ACHN (cell line): ENCODE measurements around the gene CTNNA2.

ENCODE experiments used
- DNase-seq: peaks from one replicate; pipeline ENCODE4 v3.0.0-alpha.2; 2015
- in situ Hi-C: cut with HindIII; loops from 2 replicates; pipeline ENCODE4 v1.10.0; 2017; ENCODE audit warnings: low sequenced_read_pairs, low pct_ligation_motif_present, low pct_unique_long_range_greater_than_20kb

CTNNA2 gene

DNA sequence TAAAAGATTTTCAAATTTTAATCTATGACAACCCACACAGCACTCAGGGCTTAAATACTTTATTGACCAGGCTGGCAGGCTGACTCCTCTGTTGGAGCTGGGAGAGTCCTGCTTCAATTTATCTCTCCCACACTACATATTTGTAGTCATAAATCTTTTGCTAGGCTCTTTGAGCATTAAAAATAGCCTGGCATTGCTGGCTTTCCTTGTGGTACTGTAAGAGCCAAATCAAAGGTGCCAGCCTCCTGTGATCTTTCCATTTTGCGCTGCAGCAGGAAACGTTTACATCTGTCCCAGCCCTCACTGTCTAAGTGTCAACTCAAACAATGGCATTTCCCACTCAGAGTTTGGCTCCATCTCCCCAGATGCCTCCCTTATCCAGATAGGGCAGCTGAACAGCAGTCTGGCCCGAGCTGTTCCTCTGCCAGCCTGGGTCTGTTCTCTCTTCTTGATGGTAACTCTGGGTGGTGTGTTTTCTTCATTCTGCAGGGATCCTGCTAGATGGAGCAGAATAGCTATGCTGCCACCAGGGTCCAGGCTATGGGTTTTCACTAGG, 729.6 kb downstream of the CTNNA2 start:
- in situ Hi-C loops, result no loop called here
- DNase-seq, result no peak

DNA sequence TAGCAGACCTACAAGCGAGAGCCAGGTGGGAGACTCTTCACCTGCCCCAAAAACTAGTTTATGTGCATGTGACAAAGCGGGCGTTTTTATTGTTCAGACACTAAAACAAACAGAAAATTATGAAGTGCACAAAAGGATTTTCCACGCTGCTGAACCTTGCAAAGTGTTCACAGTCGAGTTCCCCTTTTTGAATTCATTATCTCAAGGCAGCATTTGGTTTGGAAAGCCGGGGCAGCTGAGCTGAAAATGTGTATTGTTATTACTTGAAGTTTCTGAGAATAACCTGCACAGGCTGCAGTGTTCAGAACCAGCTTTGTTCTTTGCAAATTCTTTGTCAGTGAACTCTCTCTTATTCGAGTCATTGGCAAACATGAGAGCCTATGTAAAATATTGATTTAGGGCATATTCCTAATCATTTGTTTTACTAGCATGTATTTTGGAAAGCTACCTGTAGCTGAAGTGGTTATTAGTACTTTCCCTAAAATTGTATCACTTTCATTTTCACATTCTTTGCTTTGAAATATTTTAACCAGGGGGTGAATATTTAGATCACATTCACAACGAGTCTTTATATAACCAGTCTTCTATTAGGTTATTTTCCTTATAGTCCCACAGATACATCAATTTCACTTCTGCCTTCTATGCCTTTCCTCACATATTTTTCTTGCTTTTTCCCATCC, 732.2 kb downstream of the CTNNA2 start:
- no peak for DNase-seq
- in situ Hi-C loops, result no loop called here

DNA sequence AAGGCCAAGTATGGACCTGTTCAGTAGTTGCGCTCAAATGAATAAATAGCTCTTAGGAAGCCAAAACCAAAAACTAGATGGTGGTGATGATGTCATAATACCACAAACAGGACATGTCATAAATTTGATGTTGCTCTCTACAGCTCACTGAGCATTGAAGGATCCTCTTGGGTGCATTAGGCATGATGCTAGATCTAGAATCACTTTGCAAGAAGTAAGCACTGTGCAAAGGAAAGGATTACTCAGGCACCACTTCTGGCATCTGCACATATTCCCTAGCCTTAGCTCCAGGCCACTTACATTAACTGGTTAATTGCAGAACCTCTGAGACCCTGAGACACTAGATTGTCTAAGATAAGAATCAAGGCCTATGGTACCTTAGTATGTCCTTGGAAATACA, 733.7 kb downstream of the CTNNA2 start:
- no peak for DNase-seq
- in situ Hi-C loops, result no loop called here

DNA sequence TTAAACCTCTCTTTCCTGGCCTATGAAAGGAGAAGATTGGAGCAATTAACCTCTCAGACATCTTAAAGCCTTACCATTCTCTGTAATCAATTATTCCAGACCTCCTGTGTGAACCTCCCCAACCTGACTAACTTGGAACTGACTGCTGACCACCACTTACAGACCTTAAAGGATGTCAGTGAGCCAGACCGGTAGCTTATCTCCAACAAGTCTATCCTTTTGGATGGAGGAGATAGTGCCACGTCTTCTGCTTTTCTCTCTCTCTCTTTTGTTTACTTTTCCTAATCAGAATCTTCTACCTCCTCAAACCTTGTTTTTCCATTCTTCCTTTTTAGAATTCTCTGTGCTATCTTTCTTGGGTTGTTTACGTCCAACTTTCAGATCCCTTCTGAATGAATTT, 734.5 kb downstream of the CTNNA2 start:
- no peak for DNase-seq
- in situ Hi-C loops, result no loop called here

DNA sequence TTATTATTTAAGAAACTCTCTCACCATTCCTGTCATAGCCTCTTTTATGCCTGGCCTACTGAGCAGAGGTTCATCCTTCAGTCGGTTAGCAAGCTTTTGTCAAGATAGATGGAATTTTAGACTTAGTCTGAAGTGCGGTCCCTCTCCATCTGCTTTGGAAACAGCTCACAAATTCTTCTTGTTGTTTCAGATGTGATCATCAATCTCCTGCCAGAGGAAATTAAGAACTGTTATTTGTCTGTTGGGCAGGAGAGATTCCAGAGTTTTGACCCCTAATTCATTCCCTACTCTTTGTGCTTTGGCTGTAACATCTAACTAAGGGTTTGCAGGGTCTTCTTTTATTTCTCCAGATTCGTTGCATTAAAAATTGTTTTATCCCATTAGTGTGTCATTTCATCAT, 735.3 kb downstream of the CTNNA2 start:
- DNase-seq, result no peak
- in situ Hi-C loops, result no loop called here

DNA sequence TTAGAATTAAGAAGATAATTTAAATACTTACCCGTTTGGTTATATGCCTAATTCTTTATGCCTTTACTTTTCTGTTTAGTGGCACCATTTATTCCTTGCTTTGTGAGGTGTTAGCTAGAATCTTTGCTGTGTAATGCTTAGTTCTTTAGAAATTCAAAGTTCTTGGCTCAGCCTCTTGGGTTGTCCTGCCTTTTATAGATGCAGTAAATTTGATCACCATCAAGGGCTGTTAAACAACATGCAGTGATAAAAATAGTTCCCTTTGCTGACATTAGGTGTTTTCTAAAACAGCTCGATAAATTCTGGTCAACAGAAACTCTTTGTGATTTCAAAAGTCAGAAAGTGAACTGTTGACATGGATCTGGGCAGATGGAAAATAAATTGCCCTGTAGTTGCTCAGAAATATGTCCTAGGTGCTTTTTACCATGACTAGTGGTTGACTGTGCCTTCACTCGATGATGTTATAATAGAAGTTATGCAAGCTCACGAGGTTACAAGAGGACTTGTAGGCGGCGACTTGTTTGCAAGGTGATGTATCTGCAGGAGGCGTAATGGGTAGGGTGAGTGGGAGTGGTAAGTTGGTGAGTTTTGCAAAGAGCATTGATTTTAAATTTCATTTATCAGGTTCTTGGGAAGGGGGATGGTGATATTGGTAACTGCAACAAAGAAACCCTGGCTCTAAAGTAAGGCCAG, 739.6 kb downstream of the CTNNA2 start:
- DNase-seq, result no peak
- in situ Hi-C loops, result no loop called here

DNA sequence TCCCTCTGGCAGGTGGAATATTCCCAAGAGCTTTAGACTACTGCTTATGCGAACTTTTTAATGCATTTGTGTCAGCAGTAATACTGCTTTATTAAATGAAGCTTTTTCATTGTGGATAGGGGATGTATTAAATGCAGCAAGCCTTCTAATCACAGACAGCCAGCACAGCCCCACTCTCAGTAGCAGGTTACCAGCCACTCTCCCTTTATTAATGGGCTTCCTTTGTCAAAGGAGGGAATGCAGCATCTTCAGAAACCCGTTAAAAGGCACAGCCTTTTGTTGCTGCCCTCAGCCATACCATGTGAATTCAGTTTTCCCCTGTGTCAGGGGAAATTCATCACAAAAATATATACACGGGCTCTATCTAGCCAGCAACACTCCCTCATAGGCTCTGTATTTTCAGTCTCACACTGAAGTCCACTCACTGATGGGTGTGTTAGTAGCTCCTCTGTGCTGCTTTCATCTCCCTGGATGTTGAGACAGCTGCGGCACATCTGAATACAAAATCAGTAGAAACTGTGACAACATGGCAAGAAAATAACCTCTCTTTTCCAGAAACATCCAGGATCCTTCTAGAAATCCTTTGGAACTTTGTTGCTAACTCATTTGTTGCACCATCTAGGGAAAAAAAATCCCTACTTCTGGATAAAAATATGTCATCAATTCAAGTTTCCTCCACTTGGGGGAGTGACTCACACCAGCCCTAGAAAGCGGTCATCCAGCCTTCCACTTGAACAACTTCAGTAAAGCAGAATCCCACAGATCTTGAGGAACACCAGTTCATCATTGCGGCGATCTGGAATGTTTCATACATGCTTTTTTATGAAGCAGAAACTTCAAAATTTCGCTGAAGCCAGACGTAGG, 743.3 kb downstream of the CTNNA2 start:
- peak; percentile 36 for DNase-seq
- in situ Hi-C loops, result no loop called here

DNA sequence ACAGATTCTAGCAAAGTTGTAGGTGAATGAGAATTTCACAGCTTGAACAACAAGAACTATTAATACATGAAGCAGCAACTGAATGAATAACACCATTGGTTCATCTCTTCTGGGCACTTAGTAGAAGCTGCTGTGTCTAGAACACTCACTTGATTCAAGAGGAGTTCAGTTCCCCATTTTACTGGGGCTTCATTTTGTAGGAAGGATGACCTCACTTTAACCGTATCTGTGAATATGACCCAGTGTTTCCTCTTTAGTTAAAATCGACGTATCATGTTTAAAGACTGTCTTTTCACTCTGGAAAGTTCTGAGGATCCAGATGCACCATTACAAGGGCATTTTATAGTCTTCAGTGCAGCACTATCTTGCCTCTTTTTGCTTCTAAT, 743.9 kb downstream of the CTNNA2 start:
- no peak for DNase-seq
- in situ Hi-C loops, result no loop called here

DNA sequence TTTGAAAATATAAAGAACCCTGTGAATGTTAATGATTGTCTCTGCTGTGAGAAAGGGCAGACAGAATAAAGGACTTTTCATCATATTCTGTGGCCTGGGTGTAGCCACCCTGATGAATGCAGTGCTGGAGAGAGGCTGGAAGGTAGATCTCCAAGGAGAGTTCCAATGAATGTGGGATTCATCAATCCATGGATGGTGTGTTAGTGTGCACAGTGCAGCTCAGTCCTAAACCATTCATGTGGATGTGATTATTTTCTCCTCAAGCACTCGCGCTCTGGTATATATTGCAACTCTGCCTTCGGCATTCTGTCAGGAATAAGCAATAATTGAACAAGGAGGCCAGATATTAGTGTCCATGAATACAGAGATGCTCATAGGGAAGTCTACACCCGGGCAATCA, 744.6 kb downstream of the CTNNA2 start:
- no peak for DNase-seq
- in situ Hi-C loops, result no loop called here

DNA sequence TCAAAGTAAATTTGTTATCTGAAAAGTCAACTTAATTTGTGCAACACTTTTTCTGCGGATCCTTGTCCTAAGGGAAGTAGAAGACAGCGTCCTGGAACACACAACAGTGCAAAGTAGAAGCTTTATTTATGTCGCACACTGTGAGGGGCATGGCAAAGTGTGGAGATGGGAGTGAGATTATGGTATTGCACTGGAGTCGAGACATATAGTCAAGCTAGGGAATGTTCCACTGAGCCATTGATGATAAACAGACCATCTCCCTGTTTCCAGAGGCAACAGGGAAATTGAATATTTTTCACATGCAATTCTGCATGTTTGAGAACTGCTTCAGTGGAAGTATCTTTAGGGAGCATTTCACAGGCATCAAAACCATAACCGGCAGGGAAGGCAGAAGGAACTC, 745.5 kb downstream of the CTNNA2 start:
- no peak for DNase-seq
- in situ Hi-C loops, result no loop called here

DNA sequence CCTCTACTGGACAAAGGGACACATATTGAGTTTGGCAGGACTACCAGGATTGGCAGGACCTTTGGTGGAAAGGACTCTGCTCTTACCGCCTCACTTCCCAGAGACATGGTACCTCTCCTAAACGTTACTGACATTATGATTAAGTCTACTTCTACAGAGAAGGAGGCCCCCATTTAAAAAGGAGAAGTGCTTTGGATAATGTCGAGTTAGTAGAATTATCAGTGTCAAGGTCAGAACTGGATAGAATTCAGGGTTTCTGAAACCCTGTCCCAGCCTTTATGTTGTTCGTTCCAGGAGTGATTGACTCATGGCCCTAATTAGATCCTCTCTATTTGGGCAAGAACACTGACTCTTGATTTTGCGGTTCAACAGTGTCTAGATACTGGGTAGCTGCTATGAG, 745.9 kb downstream of the CTNNA2 start:
- in situ Hi-C loops, result no loop called here
- DNase-seq, result no peak

DNA sequence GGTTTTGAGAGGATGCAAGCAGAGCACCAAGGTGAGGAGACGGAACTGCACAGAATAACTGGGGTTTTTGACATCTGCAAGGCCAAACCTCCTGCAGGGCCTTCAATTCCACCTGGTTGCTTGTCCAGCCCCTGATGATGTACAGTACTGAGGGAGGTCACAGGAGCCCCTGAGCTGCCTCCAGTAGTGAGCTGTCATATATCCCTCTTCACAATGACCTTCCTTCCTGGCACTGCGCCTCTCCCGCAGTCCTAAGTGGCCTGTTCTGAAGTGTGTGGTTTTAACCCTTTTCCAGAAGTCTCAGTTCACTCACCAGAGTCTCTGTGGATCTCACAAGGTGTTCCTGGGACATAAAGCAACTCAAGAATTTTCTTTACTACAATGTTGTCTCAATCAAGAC, 746.4 kb downstream of the CTNNA2 start:
- in situ Hi-C loops, result no loop called here
- no peak for DNase-seq

DNA sequence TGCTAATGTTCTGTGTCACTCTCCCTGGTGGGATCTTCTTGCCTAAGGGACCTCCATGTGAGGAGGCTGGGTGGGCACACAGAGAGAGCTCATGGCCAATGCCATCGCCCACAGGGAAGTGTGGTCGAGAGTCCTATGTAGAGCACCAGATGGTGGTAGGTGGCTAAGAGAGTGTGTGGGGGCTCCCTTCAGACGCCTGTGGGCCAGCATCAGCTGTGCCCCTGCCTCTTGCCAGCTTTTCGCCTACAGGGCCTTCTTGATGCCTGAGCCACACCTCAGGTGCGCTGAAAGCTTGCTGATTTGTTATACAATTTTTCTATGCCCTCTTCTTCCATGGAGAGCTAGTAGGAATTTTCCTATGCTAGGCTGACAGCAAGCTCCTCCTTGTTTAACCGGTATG, 753.4 kb downstream of the CTNNA2 start:
- in situ Hi-C loops, result no loop called here
- no peak for DNase-seq

DNA sequence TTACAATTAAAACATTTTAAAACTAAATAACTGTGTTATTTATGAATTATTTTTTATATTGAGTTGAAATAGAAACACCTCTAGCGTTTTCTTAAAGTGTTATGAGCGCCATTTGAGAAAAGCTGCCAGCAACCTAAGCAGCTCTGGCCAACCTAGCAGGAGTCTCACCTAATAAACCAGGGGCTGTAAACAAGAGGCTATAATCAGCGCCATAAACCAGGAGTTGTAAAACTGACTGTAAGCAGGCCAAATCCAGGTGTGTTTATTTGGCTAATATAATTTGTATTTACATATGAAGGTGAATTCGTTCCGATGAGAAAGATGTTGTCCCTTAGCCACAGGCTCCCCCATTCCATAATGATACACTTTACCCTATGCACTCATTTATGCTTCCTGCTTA, 757.0 kb downstream of the CTNNA2 start:
- in situ Hi-C loops, result no loop called here
- no peak for DNase-seq

DNA sequence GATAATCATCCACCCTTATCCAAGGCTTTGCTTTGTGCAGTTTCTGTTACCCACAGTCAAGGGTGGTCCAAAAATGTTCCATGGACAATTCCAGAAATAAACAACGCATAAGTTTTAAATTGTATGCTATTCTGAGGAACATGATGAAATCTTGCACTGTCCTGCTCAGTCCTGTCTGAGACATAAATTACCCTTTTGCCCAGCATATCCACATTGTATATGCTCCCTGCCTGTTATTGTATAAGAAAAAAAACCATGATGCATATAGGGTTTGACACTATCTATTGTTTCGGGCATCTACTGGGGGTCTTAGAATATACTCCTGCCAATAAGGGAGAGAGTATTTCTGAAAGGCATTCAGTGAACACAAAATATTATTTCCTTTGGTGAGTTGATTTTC, 767.7 kb downstream of the CTNNA2 start:
- in situ Hi-C loops, result no loop called here
- DNase-seq, result no peak

DNA sequence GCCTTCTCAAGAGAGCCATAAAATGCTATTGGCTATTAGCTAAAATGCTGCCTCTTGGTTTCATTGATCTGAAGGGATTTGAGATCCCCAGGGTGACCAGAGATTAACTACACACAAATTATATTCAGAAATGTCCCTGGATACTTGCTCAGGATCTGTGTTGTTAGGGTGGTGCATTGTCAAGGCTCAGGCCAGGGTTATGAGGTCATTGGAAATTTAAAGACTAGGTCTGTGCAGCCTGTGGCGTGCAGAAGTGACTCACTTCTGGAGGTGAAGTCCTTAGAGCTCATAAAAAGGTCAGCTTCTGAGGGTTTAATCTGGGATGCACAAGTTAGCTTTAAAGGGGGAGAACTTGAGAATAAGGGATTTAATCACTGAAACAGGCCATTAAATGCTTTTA, 768.2 kb downstream of the CTNNA2 start:
- no peak for DNase-seq
- in situ Hi-C loops, result no loop called here

DNA sequence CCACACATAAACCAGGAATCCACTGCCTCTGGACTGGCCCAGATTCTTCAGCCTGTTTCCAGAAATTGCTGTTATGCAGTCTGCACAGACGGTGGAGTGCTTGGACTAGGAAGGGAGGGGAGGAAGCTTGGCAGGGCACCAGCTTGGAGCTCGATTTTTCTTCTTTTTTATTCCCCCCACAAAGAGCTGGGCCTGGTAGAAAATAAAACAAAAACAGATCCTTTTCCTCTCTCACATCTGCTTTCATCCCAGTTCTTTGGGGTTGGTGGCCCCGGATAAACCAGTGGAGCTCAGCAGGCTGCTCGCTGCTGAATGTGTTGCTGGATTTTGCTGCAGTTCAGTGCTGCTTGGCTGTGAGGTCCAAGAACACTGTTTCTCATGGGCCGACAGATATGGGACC, 775.7 kb downstream of the CTNNA2 start:
- in situ Hi-C loops, result no loop called here
- DNase-seq, result no peak

DNA sequence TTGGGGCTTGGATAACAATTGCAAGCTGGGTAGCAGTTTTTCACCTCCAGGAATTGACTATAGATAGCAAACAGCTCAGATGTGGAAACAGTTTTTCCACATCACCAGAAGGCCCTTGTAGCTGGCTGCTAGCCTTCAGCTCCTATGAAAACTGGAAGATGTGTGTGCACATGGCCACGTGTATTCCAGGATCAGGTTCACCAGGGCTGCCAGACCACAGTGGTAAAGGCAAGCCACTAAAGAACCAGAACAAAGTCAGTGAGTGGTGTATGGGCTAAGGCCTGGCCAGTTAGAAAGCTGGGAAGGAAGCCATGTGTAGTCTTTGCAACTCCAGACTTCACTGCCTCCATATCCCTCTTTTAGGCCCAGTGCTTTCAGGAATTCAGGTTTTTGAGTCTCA, 778.8 kb downstream of the CTNNA2 start:
- in situ Hi-C loops, result no loop called here
- no peak for DNase-seq

DNA sequence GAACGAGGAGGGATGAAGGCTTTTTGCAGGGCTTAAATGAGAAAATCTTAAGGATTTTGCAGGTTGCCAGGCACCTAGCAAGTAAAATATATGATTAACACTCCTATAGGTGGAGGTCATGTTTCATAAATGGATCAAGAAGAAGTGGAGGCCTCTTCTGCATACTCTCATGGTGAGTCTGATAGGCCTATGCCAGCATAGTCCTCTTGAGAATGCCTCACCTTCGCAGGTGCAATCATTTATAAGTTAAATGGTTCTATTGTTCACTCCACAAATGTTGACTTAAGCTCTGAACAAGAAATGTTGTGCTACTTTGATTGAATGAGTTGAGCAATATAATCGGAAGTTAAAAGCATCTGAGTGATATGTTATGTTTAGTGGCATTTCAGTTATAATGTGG, 779.6 kb downstream of the CTNNA2 start:
- in situ Hi-C loops, result no loop called here
- DNase-seq, result no peak
